Loucy (cell line): Measurements from ENCODE around the gene APPBP2.

ENCODE experiments used
- H2AFZ ChIP-seq: fragments of 200-600 bp; sonication (generic); 2 replicates; pipeline ENCODE4 v1.6.0; 2016; ENCODE audit warnings: antibody characterized with exemption, mild to moderate bottlenecking, low read length, moderate library complexity
- H3F3A ChIP-seq: fragments of 200-600 bp; 2 replicates; pipeline ENCODE4 v1.6.0; 2016; ENCODE audit warnings: antibody characterized with exemption, low read depth, mild to moderate bottlenecking
- H3K27me3 ChIP-seq: fragments of 200-600 bp; sonication (generic); 2 replicates; pipeline ENCODE4 v1.6.1; 2014; ENCODE audit warnings: low read length, mild to moderate bottlenecking; ENCODE audit not compliant: insufficient read depth, poor library complexity, severe bottlenecking
- H3K36me3 ChIP-seq: fragments of 200-600 bp; sonication (generic); 2 replicates; pipeline ENCODE4 v1.6.1; 2016; ENCODE audit warnings: low read length; ENCODE audit not compliant: insufficient read depth
- H3K4me1 ChIP-seq: fragments of 200-600 bp; sonication (generic); 2 replicates; pipeline ENCODE4 v1.5.1; 2014; ENCODE audit warnings: low read length, mild to moderate bottlenecking; ENCODE audit not compliant: insufficient read depth, poor library complexity, severe bottlenecking
- H3K4me2 ChIP-seq: fragments of 200-600 bp; sonication (generic); 2 replicates; pipeline ENCODE4 v1.6.0; 2014; ENCODE audit warnings: antibody characterized with exemption, low read length, low read depth, mild to moderate bottlenecking; ENCODE audit not compliant: poor library complexity, severe bottlenecking
- H3K4me3 ChIP-seq: fragments of 200-600 bp; sonication (generic); 2 replicates; pipeline ENCODE4 v1.5.1; 2014; ENCODE audit warnings: low read length, mild to moderate bottlenecking, mixed read lengths; ENCODE audit not compliant: poor library complexity, severe bottlenecking
- H3K79me2 ChIP-seq: fragments of 200-600 bp; sonication (generic); 2 replicates; pipeline ENCODE4 v1.6.1; 2014; ENCODE audit warnings: low read length; ENCODE audit not compliant: insufficient read depth
- H3K9ac ChIP-seq: fragments of 200-600 bp; sonication (generic); 2 replicates; pipeline ENCODE4 v1.6.0; 2014; ENCODE audit warnings: mild to moderate bottlenecking, low read depth, low read length, moderate library complexity; ENCODE audit not compliant: poor library complexity, severe bottlenecking
- H3K9me2 ChIP-seq: fragments of 200-600 bp; sonication (generic); replicated peaks from 2 replicates; pipeline ENCODE4 v1.6.1; 2016; ENCODE audit warnings: low read depth, low read length, mixed read lengths
- H3K9me3 ChIP-seq: fragments of 200-600 bp; sonication (generic); 2 replicates; pipeline ENCODE4 v1.6.1; 2014; ENCODE audit warnings: mild to moderate bottlenecking, antibody characterized with exemption, low read length, low read depth; ENCODE audit not compliant: insufficient read depth
- H4K20me1 ChIP-seq: fragments of 200-600 bp; sonication (generic); 2 replicates; pipeline ENCODE4 v1.6.0; 2014; ENCODE audit warnings: antibody characterized with exemption, low read length, mild to moderate bottlenecking; ENCODE audit not compliant: insufficient read depth, poor library complexity, severe bottlenecking
- CTCF ChIP-seq: fragments of 200-600 bp; sonication (generic); conservative IDR thresholded peaks from 2 replicates; pipeline ENCODE4 v1.5.1; 2014; ENCODE audit warnings: mild to moderate bottlenecking, antibody characterized with exemption, low read length
- EZH2phosphoT487 ChIP-seq: fragments of 200-600 bp; IDR thresholded peaks from 2 replicates; pipeline ENCODE4 v1.6.1; 2018; ENCODE audit warnings: antibody characterized with exemption, mild to moderate bottlenecking, moderate library complexity, borderline replicate concordance

The APPBP2 gene

DNA sequence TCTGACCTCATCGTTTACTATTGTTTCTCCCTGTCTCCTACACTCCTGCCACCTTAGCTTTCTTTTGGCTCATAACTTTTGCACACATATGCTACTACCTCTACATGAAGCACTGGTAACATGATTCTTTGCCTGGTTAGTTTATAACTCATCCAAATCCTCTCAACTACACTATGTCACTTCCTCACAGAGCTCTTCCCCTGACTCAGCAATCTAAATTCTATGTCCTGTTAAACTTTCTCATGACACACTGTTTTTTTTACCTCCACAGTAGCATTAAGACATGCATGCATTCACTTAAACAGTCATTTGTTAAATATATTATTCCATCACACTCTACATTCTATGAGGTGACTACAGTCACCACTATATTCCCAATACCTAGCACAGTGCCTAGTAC lies 19.7 kb downstream of the APPBP2 start:
- Histone ChIP-seq H3K4me3 (no peak overlapping the region), H2AFZ (no peak overlapping the region), H3K79me2 (peaks cover 98% of the 10 kb centered on the region), H3K4me1 (peaks cover 4% of the 10 kb centered on the region), H3K9me3 (no peaks in the 10 kb centered on the region), H3K4me2 (no peak overlapping the region), H3K27me3 (no peaks in the 10 kb centered on the region), H3K9me2 (no peaks in the 10 kb centered on the region), H3K36me3 (peaks cover 15% of the 10 kb centered on the region; the same call in 1 of the 2 replicates), H3F3A (no peaks in the 10 kb centered on the region), H3K9ac (no peak overlapping the region), H4K20me1 (peaks cover 33% of the 10 kb centered on the region)
- no peak for TF ChIP-seq CTCF
- TF ChIP-seq EZH2phosphoT487 = no peak

DNA sequence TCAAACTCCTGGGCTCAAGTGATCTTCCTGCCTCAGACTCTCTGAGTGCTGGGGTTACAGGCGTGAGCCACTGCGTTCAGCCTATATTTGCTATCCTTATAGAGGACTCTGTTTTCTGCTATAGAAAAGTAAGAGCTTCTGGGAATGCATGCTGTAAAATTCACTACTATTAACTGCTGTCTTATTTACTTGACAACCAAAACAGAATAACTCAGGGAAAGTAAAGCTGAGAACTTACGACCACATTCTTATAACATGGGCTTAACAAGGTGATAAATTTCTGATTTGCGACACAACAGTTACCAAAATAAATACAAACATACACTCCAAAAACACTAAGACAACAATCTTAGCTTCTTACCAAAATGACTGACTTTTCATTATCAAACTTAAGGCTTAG lies 23.9 kb downstream of the APPBP2 start:
- Histone ChIP-seq H3F3A (no peaks in the 10 kb centered on the region), H3K79me2 (peaks cover 68% of the 10 kb centered on the region), H3K9ac (no peak overlapping the region), H2AFZ (no peak overlapping the region), H3K36me3 (peaks cover 38% of the 10 kb centered on the region; the same call in 1 of the 2 replicates), H3K4me1 (peaks cover 4% of the 10 kb centered on the region), H3K27me3 (no peaks in the 10 kb centered on the region), H3K9me2 (no peaks in the 10 kb centered on the region), H4K20me1 (peaks cover 35% of the 10 kb centered on the region), H3K9me3 (no peaks in the 10 kb centered on the region), H3K4me3 (no peak overlapping the region), H3K4me2 (no peak overlapping the region)
- no peak for TF ChIP-seq CTCF

DNA sequence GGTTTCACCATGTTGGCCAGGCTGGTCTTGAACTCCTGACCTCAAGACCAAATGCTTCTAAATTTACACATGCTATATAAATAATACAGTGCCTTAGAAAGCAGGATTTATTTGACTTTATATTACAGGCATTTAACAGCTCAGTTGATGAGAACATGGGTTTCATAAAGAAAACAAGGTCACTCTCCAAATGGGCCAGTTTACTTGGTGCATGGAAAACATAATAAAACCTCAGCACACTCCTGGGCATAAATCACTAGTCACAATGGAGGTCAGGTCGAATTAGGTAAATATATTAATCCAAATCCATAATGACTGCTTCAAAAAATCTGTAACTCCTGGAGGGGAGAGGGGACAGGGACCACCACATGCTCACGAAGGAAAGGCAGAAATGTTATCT lies 24.5 kb downstream of the APPBP2 start:
- peaks cover 4% of the 10 kb centered on the region for H3K4me1 ChIP-seq
- no peak for TF ChIP-seq EZH2phosphoT487
- no peak for TF ChIP-seq CTCF
- H3K9me2 ChIP-seq = no peaks in the 10 kb centered on the region
- no peaks in the 10 kb centered on the region for H3F3A ChIP-seq
- no peaks in the 10 kb centered on the region for H3K9me3 ChIP-seq
- no peaks in the 10 kb centered on the region for H3K27me3 ChIP-seq
- H3K4me3 ChIP-seq = no peak overlapping the region
- no peak overlapping the region for H2AFZ ChIP-seq
- H3K36me3 ChIP-seq = peaks cover 43% of the 10 kb centered on the region; the same call in 1 of the 2 replicates
- no peak overlapping the region for H3K9ac ChIP-seq
- H4K20me1 ChIP-seq = peaks cover 35% of the 10 kb centered on the region
- H3K4me2 ChIP-seq = no peak overlapping the region
- peaks cover 63% of the 10 kb centered on the region for H3K79me2 ChIP-seq
